Left lung (tissue), 10 donors: Measurements from ENCODE around the gene SEC22A. TPM values are rescaled to one million over a fixed set of nuclear protein-coding genes. Genes with fewer than 3 reads are reported as not detected.

Experiments
- ATAC-seq: fragments of 200-7000 bp; cut with Tn5 transposase; one replicate; pipeline ENCODE4 v1.9.1; 2020; ENCODE audit warnings: moderate library complexity
- DNase-seq, 4 donors: peaks; one replicate each; pipeline ENCODE4 v3.0.0-alpha.2; 2013 to 2020
- H3K27ac ChIP-seq, 2 donors: fragments of 200-600 bp; sonication (generic) in 1 of 2; one replicate each; pipeline versions ENCODE4 v1.5.0 to v1.8.0; 2020 to 2021
- H3K27me3 ChIP-seq, 2 donors: fragments of 200-600 bp; sonication (generic) in 1 of 2; one replicate each; pipeline versions ENCODE4 v1.5.0 to v1.8.0; 2020 to 2021
- H3K36me3 ChIP-seq, 2 donors: fragments of 200-600 bp; sonication (generic) in 1 of 2; one replicate each; pipeline versions ENCODE4 v1.5.0 to v1.8.0; 2020 to 2021
- H3K4me1 ChIP-seq, 2 donors: fragments of 200-600 bp; one replicate each; pipeline ENCODE4 v1.8.0; 2021
- H3K4me3 ChIP-seq, 2 donors: fragments of 200-600 bp; sonication (generic) in 1 of 2; one replicate each; pipeline versions ENCODE4 v1.5.0 to v1.8.0; 2020 to 2021; ENCODE audit warnings: mild to moderate bottlenecking in 1 of 2
- H3K9me3 ChIP-seq, 2 donors: fragments of 200-600 bp; sonication (generic) in 1 of 2; one replicate each; pipeline versions ENCODE4 v1.5.0 to v1.8.0; 2020 to 2021
- CTCF ChIP-seq, 2 donors: fragments of 200-600 bp; sonication (generic) in 1 of 2; IDR thresholded peaks; one replicate each; pipeline versions ENCODE4 v1.5.0 to v1.8.0; 2021; ENCODE audit warnings: antibody characterized with exemption in 2 of 2
- intact Hi-C, 2 donors: fragments of 100-400 bp; cut with DNase I; formaldehyde crosslinking; loops; one replicate each; pipeline versions ENCODE4 v1.11.2 to v1.14.2; 2022
- polyA plus RNA-seq, 6 donors: library from polyadenylated mRNA; unstranded; fragments of 120-200 nt; gene quantifications; one replicate each; pipeline ENCODE4 v1.2.1, GENCODE V29; 2013; ENCODE audit not compliant: insufficient read length in 6 of 6
- total RNA-seq, 2 donors: library from RNA; stranded (reverse); fragmentation: NEBNext Ultra II Directional; extraction: Animal tissue kit (Norgen Biotek cat#: 25700); gene quantifications; one replicate each; pipeline ENCODE4 v1.2.1, GENCODE V29; 2021
- donor health status: DM: no; HTN: yes; CAD: no.
- donor health status: DM: no; HTN: no; CAD: no.

Gene SEC22A
- total and polyA plus RNA-seq, 8 donors: 15.7 to 35.9 (median 27.8) TPM

GRCh38 chr3:123281406-123281805 lies 79.7 kb downstream of the SEC22A start:
- H3K4me1 ChIP-seq: no peaks in the 10 kb centered on the region
- H3K36me3 ChIP-seq: no peaks in the 10 kb centered on the region
- DNase-seq: no peak
- H3K27ac ChIP-seq: no peak overlapping the region
- TF ChIP-seq CTCF (IDR thresholded peaks at IDR 0.05): no peak
- intact Hi-C loops: no loop called here
- H3K9me3 ChIP-seq: no peaks in the 10 kb centered on the region
- no peak overlapping the region for H3K4me3 ChIP-seq
- no peaks in the 10 kb centered on the region for H3K27me3 ChIP-seq
- no peak for ATAC-seq

DNA sequence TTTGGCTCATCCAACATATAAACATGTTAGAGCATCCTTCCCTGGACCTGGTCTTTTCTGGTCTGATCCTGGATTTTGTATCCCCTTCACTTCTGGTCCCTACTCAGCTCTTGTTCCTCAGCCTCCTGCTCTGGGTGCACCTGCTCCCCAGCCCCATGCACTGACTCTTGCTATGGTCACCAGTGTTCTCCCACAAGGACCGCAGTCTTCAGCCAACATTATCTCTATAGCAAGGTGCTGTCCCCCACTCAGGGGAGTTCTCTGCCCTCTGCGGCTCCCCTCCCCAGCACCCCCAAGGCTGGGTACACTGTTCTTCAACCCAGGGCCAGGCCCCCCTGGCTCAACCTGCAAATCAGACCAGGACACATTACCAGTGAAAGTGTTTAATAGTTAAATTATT lies 80.2 kb downstream of the SEC22A start:
- no peak for ATAC-seq
- no peaks in the 10 kb centered on the region for H3K4me1 ChIP-seq
- intact Hi-C loops: no loop called here
- DNase-seq: no peak
- no peak overlapping the region for H3K4me3 ChIP-seq
- H3K27ac ChIP-seq: no peak overlapping the region
- no peaks in the 10 kb centered on the region for H3K36me3 ChIP-seq
- no peak for TF ChIP-seq CTCF (IDR thresholded peaks at IDR 0.05)
- H3K27me3 ChIP-seq: no peaks in the 10 kb centered on the region
- H3K9me3 ChIP-seq: no peaks in the 10 kb centered on the region

- H3K4me1 ChIP-seq: no peaks in the 10 kb centered on the region
- H3K9me3 ChIP-seq: no peaks in the 10 kb centered on the region
- intact Hi-C loops: no loop called here
- H3K4me3 ChIP-seq: no peak overlapping the region
- ATAC-seq (no peak), DNase-seq (no peak)
- TF ChIP-seq CTCF (IDR thresholded peaks at IDR 0.05): no peak
- H3K27ac ChIP-seq: no peak overlapping the region
- no peaks in the 10 kb centered on the region for H3K36me3 ChIP-seq
- no peaks in the 10 kb centered on the region for H3K27me3 ChIP-seq
Observed at GRCh38 chr3:123282461-123282860, 80.7 kb downstream of the SEC22A start.

- ATAC-seq (no peak), DNase-seq (no peak)
- no peak overlapping the region for H3K27ac ChIP-seq
- no peaks in the 10 kb centered on the region for H3K27me3 ChIP-seq
- no peaks in the 10 kb centered on the region for H3K4me1 ChIP-seq
- no peaks in the 10 kb centered on the region for H3K36me3 ChIP-seq
- intact Hi-C loops: no loop called here
- no peaks in the 10 kb centered on the region for H3K9me3 ChIP-seq
- H3K4me3 ChIP-seq: no peak overlapping the region
- no peak for TF ChIP-seq CTCF (IDR thresholded peaks at IDR 0.05)
Observed at GRCh38 chr3:123283074-123283473, 81.3 kb downstream of the SEC22A start.

DNA sequence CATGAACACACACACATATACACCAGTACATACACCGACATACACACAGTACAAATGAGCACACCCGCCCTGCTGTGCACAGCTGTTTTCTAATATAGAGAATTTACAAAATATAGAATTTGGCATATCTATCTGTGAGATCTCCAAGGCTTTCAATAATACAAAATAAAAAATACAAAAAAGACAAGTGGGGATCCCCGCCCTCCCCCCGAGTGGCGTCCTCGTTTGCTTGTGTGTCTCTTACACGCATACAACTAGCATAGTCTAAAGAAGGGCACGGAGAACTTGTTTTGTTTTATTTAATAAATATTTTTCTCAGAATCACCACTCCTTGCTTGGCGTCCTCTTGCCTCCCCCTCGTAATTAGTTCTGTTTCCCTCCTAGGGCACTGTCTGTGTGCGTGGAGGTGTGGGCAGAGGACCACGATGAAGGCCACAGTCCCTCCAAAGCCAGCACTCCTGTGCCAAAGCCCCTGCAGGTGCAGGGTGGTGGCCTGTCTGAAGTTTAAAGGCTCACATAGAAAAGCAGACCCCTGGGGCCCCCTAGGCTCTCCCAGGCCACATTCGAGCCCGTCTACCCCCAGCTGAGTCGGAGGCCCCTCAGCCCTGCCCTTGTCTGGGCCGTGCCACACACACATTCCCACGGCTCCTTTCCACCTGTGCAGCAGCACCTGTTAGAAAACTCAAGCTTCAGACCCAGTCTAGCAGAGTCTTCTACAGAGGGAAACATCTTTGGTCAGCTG lies 82.1 kb downstream of the SEC22A start:
- Histone ChIP-seq H3K27me3 (no peaks in the 10 kb centered on the region), H3K4me3 (no peak overlapping the region), H3K36me3 (no peaks in the 10 kb centered on the region), H3K4me1 (no peaks in the 10 kb centered on the region), H3K27ac (no peak overlapping the region), H3K9me3 (no peaks in the 10 kb centered on the region)
- no peak for TF ChIP-seq CTCF (IDR thresholded peaks at IDR 0.05)
- ATAC-seq (no peak), DNase-seq (no peak)
- intact Hi-C loops: no loop called here
